Measurements from ENCODE around the gene WBP1.

DNA sequence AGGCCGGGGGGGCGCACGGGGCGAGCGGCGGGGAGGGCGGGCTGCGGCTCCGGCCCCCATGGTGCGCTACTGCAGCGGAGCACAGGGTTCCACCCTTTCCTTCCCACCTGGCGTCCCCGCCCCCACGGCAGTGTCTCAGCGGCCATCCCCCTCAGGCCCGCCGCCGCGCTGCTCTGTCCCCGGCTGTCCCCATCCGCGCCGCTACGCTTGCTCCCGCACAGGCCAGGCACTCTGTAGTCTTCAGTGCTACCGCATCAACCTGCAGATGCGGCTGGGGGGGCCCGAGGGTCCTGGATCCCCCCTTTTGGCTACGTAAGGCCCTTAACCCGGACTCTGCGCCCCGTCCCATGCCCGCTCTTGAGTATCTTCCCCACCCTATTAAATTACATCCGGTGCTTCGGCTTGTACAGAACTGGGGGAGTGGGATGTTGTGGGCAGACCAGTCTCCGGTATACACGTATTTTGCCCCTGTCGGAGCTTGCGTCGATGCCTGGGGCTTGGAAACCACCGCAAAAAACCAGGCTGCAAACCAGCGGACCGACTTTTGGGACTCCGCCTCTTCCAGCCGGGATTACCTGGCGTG, 598 bp upstream of the WBP1 start:
- TF ChIP-seq MAX (IDR thresholded peaks at IDR 0.05): peak; percentile 26; the same call in 1 of the 2 replicates
- no peak for TF ChIP-seq RAD21 (IDR thresholded peaks at IDR 0.05; ENCODE audit: low read depth)
- TF ChIP-seq TAF1 (IDR thresholded peaks at IDR 0.05; ENCODE audit: low read depth): peak; percentile 57; the same call in 1 of the 2 replicates
- TF ChIP-seq, protein P1, sequence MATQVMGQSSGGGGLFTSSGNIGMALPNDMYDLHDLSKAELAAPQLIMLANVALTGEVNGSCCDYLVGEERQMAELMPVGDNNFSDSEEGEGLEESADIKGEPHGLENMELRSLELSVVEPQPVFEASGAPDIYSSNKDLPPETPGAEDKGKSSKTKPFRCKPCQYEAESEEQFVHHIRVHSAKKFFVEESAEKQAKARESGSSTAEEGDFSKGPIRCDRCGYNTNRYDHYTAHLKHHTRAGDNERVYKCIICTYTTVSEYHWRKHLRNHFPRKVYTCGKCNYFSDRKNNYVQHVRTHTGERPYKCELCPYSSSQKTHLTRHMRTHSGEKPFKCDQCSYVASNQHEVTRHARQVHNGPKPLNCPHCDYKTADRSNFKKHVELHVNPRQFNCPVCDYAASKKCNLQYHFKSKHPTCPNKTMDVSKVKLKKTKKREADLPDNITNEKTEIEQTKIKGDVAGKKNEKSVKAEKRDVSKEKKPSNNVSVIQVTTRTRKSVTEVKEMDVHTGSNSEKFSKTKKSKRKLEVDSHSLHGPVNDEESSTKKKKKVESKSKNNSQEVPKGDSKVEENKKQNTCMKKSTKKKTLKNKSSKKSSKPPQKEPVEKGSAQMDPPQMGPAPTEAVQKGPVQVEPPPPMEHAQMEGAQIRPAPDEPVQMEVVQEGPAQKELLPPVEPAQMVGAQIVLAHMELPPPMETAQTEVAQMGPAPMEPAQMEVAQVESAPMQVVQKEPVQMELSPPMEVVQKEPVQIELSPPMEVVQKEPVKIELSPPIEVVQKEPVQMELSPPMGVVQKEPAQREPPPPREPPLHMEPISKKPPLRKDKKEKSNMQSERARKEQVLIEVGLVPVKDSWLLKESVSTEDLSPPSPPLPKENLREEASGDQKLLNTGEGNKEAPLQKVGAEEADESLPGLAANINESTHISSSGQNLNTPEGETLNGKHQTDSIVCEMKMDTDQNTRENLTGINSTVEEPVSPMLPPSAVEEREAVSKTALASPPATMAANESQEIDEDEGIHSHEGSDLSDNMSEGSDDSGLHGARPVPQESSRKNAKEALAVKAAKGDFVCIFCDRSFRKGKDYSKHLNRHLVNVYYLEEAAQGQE (IDR thresholded peaks at IDR 0.05; ENCODE audit: low read depth): no peak
- TF ChIP-seq YY1 (IDR thresholded peaks at IDR 0.05; ENCODE audit: low read depth): peak; percentile 58; the same call in 1 of the 2 replicates
- TF ChIP-seq, protein P2, sequence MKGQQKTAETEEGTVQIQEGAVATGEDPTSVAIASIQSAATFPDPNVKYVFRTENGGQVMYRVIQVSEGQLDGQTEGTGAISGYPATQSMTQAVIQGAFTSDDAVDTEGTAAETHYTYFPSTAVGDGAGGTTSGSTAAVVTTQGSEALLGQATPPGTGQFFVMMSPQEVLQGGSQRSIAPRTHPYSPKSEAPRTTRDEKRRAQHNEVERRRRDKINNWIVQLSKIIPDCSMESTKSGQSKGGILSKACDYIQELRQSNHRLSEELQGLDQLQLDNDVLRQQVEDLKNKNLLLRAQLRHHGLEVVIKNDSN (IDR thresholded peaks at IDR 0.05): no peak
- TF ChIP-seq CREB1 (IDR thresholded peaks at IDR 0.05; ENCODE audit: low read depth): peak; percentile 64; the same call in 1 of the 2 replicates
- TF ChIP-seq EP300 (IDR thresholded peaks at IDR 0.05; ENCODE audit: borderline replicate concordance): peak; percentile 4; the same call in 1 of the 2 replicates
- 0 out of 2 replicates have a peak, but pooled peaks have one; percentile 27 for TF ChIP-seq EGR1 (IDR thresholded peaks at IDR 0.05)
- no peak for TF ChIP-seq CEBPB (IDR thresholded peaks at IDR 0.05)
- peak; percentile 6; the same call in 1 of the 2 replicates for TF ChIP-seq TEAD4 (IDR thresholded peaks at IDR 0.05)
- peak; percentile 62; the same call in 1 of the 2 replicates for TF ChIP-seq TCF12 (IDR thresholded peaks at IDR 0.05; ENCODE audit: low read depth)
- peak; percentile 95 for TF ChIP-seq ZBTB7A (IDR thresholded peaks at IDR 0.05; ENCODE audit: low read depth)
- no peak for TF ChIP-seq NFIC (IDR thresholded peaks at IDR 0.05)
